HepG2 (cell line): Measurements from ENCODE around the gene ANXA10.
"Not testable (repeated sequence)": the region's sequence is repeated elsewhere in the genome, so short reads cannot be mapped to it uniquely, and the experiment has no call there.

Source experiments
- JUNB ChIP-seq: sonication (generic); formaldehyde crosslinking; IDR thresholded peaks from 2 replicates; pipeline ENCODE4 v1.8.0; 2022; ENCODE audit warnings: missing genetic modification reagents, mild to moderate bottlenecking, borderline replicate concordance
- RFX5 ChIP-seq: IDR thresholded peaks from 2 replicates; pipeline ENCODE4 v1.6.1; 2011; ENCODE audit warnings: low read depth, low read length, improper control_type of control experiment
- TAF1 ChIP-seq: sonication (generic); formaldehyde crosslinking; IDR thresholded peaks from 2 replicates; pipeline ENCODE4 v1.4.0; 2020; ENCODE audit warnings: missing genetic modification reagents
- TF ChIP-seq, protein P1 (sequence below): sonication (generic); formaldehyde crosslinking; IDR thresholded peaks from 2 replicates; pipeline ENCODE4 v1.4.0; 2020; ENCODE audit warnings: missing genetic modification reagents
- TF ChIP-seq, protein P2 (sequence below): sonication (generic); formaldehyde crosslinking; IDR thresholded peaks from 2 replicates; pipeline ENCODE4 v1.4.0; 2020; ENCODE audit warnings: mild to moderate bottlenecking, missing genetic modification reagents
- TF ChIP-seq, protein P3 (sequence below): sonication (generic); formaldehyde crosslinking; IDR thresholded peaks from 2 replicates; pipeline ENCODE4 v1.4.0; 2020; ENCODE audit warnings: missing genetic modification reagents

DNA sequence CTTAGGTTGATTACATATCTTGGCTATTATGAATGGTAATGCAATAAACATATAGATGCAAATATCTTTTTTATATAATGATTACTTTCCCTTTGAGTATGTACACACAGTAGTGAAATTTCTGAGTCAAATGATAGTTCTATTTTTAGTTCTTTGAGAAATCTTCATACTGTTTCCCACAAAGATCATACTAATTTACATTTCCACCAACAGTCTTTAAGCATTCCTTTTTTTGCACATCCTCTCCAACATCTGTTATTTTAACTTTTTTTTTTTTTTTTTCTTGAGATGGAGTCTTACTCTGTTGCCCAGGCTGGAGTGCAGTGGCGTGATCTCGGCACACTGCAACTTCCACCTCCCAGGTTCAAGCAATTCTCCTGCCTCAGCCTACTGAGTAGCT, 45.4 kb downstream of the ANXA10 start:
- TF ChIP-seq TAF1; JUNB (CRISPR knock-in tag); RFX5: not testable (repeated sequence)
- TF ChIP-seq, protein P1, sequence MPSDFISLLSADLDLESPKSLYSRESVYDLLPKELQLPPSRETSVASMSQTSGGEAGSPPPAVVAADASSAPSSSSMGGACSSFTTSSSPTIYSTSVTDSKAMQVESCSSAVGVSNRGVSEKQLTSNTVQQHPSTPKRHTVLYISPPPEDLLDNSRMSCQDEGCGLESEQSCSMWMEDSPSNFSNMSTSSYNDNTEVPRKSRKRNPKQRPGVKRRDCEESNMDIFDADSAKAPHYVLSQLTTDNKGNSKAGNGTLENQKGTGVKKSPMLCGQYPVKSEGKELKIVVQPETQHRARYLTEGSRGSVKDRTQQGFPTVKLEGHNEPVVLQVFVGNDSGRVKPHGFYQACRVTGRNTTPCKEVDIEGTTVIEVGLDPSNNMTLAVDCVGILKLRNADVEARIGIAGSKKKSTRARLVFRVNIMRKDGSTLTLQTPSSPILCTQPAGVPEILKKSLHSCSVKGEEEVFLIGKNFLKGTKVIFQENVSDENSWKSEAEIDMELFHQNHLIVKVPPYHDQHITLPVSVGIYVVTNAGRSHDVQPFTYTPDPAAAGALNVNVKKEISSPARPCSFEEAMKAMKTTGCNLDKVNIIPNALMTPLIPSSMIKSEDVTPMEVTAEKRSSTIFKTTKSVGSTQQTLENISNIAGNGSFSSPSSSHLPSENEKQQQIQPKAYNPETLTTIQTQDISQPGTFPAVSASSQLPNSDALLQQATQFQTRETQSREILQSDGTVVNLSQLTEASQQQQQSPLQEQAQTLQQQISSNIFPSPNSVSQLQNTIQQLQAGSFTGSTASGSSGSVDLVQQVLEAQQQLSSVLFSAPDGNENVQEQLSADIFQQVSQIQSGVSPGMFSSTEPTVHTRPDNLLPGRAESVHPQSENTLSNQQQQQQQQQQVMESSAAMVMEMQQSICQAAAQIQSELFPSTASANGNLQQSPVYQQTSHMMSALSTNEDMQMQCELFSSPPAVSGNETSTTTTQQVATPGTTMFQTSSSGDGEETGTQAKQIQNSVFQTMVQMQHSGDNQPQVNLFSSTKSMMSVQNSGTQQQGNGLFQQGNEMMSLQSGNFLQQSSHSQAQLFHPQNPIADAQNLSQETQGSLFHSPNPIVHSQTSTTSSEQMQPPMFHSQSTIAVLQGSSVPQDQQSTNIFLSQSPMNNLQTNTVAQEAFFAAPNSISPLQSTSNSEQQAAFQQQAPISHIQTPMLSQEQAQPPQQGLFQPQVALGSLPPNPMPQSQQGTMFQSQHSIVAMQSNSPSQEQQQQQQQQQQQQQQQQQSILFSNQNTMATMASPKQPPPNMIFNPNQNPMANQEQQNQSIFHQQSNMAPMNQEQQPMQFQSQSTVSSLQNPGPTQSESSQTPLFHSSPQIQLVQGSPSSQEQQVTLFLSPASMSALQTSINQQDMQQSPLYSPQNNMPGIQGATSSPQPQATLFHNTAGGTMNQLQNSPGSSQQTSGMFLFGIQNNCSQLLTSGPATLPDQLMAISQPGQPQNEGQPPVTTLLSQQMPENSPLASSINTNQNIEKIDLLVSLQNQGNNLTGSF (CRISPR knock-in tag) = not testable (repeated sequence)
- TF ChIP-seq, protein P2, sequence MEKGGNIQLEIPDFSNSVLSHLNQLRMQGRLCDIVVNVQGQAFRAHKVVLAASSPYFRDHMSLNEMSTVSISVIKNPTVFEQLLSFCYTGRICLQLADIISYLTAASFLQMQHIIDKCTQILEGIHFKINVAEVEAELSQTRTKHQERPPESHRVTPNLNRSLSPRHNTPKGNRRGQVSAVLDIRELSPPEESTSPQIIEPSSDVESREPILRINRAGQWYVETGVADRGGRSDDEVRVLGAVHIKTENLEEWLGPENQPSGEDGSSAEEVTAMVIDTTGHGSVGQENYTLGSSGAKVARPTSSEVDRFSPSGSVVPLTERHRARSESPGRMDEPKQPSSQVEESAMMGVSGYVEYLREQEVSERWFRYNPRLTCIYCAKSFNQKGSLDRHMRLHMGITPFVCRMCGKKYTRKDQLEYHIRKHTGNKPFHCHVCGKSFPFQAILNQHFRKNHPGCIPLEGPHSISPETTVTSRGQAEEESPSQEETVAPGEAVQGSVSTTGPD (CRISPR knock-in tag) = not testable (repeated sequence)
- TF ChIP-seq, protein P3, sequence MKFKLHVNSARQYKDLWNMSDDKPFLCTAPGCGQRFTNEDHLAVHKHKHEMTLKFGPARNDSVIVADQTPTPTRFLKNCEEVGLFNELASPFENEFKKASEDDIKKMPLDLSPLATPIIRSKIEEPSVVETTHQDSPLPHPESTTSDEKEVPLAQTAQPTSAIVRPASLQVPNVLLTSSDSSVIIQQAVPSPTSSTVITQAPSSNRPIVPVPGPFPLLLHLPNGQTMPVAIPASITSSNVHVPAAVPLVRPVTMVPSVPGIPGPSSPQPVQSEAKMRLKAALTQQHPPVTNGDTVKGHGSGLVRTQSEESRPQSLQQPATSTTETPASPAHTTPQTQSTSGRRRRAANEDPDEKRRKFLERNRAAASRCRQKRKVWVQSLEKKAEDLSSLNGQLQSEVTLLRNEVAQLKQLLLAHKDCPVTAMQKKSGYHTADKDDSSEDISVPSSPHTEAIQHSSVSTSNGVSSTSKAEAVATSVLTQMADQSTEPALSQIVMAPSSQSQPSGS (CRISPR knock-in tag) = not testable (repeated sequence)
